DMS153 treated with DMSO at 0.1 percent for 48 hours (cell line): ENCODE results near the gene SDF2L1.
"Not testable (repeated sequence)": the region's sequence is repeated elsewhere in the genome, so short reads cannot be mapped to it uniquely, and the experiment has no call there.

Experiments
- DNase-seq: peaks from one replicate; lab custom pipeline; 2025; ENCODE audit not compliant: unreplicated experiment; lab: John Stamatoyannopoulos, UW

SDF2L1 gene

GRCh38 chr22:21660904-21661303 is 18.8 kb downstream of the SDF2L1 start:
- DNase-seq = no peak

GRCh38 chr22:21661991-21662390 is 19.9 kb downstream of the SDF2L1 start:
- no peak for DNase-seq

GRCh38 chr22:21663738-21664137 is 21.6 kb downstream of the SDF2L1 start:
- no peak for DNase-seq

- DNase-seq = no peak
Observed at GRCh38 chr22:21665047-21665851, 23.1 kb downstream of the SDF2L1 start.

GRCh38 chr22:21666786-21667185 is 24.7 kb downstream of the SDF2L1 start:
- DNase-seq = no peak

GRCh38 chr22:21669026-21669425 is 26.9 kb downstream of the SDF2L1 start:
- DNase-seq = no peak

- DNase-seq = no peak
Observed at GRCh38 chr22:21672107-21672629, 30.1 kb downstream of the SDF2L1 start.

- no peak for DNase-seq
Observed at GRCh38 chr22:21673534-21674321, 31.6 kb downstream of the SDF2L1 start.

GRCh38 chr22:21674638-21675245 is 32.6 kb downstream of the SDF2L1 start:
- no peak for DNase-seq

GRCh38 chr22:21677606-21678443 is 35.7 kb downstream of the SDF2L1 start:
- peak; percentile 7 for DNase-seq

- not testable (repeated sequence) for DNase-seq
Observed at GRCh38 chr22:21678842-21679241, 36.7 kb downstream of the SDF2L1 start.

GRCh38 chr22:21679383-21679782 is 37.3 kb downstream of the SDF2L1 start:
- DNase-seq = no peak

- DNase-seq = no peak
Observed at GRCh38 chr22:21680830-21681565, 38.9 kb downstream of the SDF2L1 start.

- no peak for DNase-seq
Observed at GRCh38 chr22:21681566-21682370, 39.7 kb downstream of the SDF2L1 start.

GRCh38 chr22:21682385-21683175 is 40.5 kb downstream of the SDF2L1 start:
- no peak for DNase-seq

- no peak for DNase-seq
Observed at GRCh38 chr22:21683401-21683811, 41.3 kb downstream of the SDF2L1 start.

- DNase-seq = no peak
Observed at GRCh38 chr22:21684492-21685163, 42.5 kb downstream of the SDF2L1 start.

GRCh38 chr22:21685164-21685513 is 43.0 kb downstream of the SDF2L1 start:
- DNase-seq = no peak
